ENCODE data around the gene PMFBP1.

GRCh38 chr16:72111657-72112451 is 60.1 kb downstream of the PMFBP1 start:
- no peak for TF ChIP-seq PKNOX1 (IDR thresholded peaks at IDR 0.05)
- TF ChIP-seq SP1 (IDR thresholded peaks at IDR 0.05) = no peak
- no peak for TF ChIP-seq HDGF (IDR thresholded peaks at IDR 0.05; ENCODE audit: borderline replicate concordance)
- TF ChIP-seq BHLHE40 (IDR thresholded peaks at IDR 0.05; ENCODE audit: borderline replicate concordance) = no peak
- no peak for TF ChIP-seq ELF4 (IDR thresholded peaks at IDR 0.05)
- no peak for TF ChIP-seq SUZ12 (IDR thresholded peaks at IDR 0.05)
- no peak for TF ChIP-seq CTBP1 (IDR thresholded peaks at IDR 0.05; ENCODE audit: borderline replicate concordance)
- no peak for TF ChIP-seq NFRKB (IDR thresholded peaks at IDR 0.05)
- no peak for TF ChIP-seq LEF1 (IDR thresholded peaks at IDR 0.05; ENCODE audit: borderline replicate concordance)
- TF ChIP-seq FOXM1 (IDR thresholded peaks at IDR 0.05; ENCODE audit: borderline replicate concordance) = no peak
- TF ChIP-seq L3MBTL2 (conservative IDR thresholded peaks at IDR 0.05) = no peak
